ENCODE results near the gene APOLD1.
"Not testable (repeated sequence)": the region's sequence is repeated elsewhere in the genome, so short reads cannot be mapped to it uniquely, and the experiment has no call there.

The APOLD1 gene

GRCh38 chr12:12784911-12785814 lies at the start of gene APOLD1:
Gene APOLD1 (plus strand): TSS chr12:12785659. CDS start chr12:12785692, 33 bp downstream.
- no peak for DNase-seq

GRCh38 chr12:12736759-12737676 lies 48.4 kb upstream of the APOLD1 start:
- no peak for DNase-seq

GRCh38 chr12:12738152-12738551 lies 47.3 kb upstream of the APOLD1 start:
- DNase-seq = not testable (repeated sequence)

- DNase-seq = no peak
Observed at GRCh38 chr12:12741660-12742059, 43.8 kb upstream of the APOLD1 start.

GRCh38 chr12:12744546-12745305 lies 40.7 kb upstream of the APOLD1 start:
- no peak for DNase-seq

- no peak for DNase-seq
Observed at GRCh38 chr12:12745576-12746211, 39.8 kb upstream of the APOLD1 start.

GRCh38 chr12:12747278-12747677 lies 38.2 kb upstream of the APOLD1 start:
- DNase-seq = no peak

GRCh38 chr12:12748044-12748443 lies 37.4 kb upstream of the APOLD1 start:
- DNase-seq = no peak

GRCh38 chr12:12749433-12749832 lies 36.0 kb upstream of the APOLD1 start:
- DNase-seq = no peak

- no peak for DNase-seq
Observed at GRCh38 chr12:12755923-12756322, 29.5 kb upstream of the APOLD1 start.

GRCh38 chr12:12757121-12757520 lies 28.3 kb upstream of the APOLD1 start:
- no peak for DNase-seq

- no peak for DNase-seq
Observed at GRCh38 chr12:12759234-12759915, 26.1 kb upstream of the APOLD1 start.

GRCh38 chr12:12764824-12765223 lies 20.6 kb upstream of the APOLD1 start:
- no peak for DNase-seq

- DNase-seq = no peak
Observed at GRCh38 chr12:12770262-12770661, 15.2 kb upstream of the APOLD1 start.

- no peak for DNase-seq
Observed at GRCh38 chr12:12774791-12775190, 10.7 kb upstream of the APOLD1 start.

GRCh38 chr12:12776261-12776660 lies 9.2 kb upstream of the APOLD1 start:
- DNase-seq = no peak

GRCh38 chr12:12777092-12777491 lies 8.4 kb upstream of the APOLD1 start:
- no peak for DNase-seq

- no peak for DNase-seq
Observed at GRCh38 chr12:12779007-12779406, 6.5 kb upstream of the APOLD1 start.

GRCh38 chr12:12779529-12779928 lies 5.9 kb upstream of the APOLD1 start:
- no peak for DNase-seq

- DNase-seq = no peak
Observed at GRCh38 chr12:12784116-12784515, 1.3 kb upstream of the APOLD1 start.

- DNase-seq = no peak
Observed at GRCh38 chr12:12786351-12786705, 869 bp downstream of the APOLD1 start.

All from right forelimb (tissue), 1 donor.